Thoracic aorta (tissue), 2 donors: Measurements from ENCODE around the gene PLD5. TPM values are rescaled to one million over a fixed set of nuclear protein-coding genes. Genes with fewer than 3 reads are reported as not detected.
"Not testable (repeated sequence)": the region's sequence is repeated elsewhere in the genome, so short reads cannot be mapped to it uniquely, and the experiment has no call there.

Experiments used
- ATAC-seq: fragments of 150-250 bp; one replicate; pipeline ENCODE4 v1.8.0; 2017; ENCODE audit warnings: low read depth; ENCODE audit not compliant: insufficient number of reproducible peaks, low FRiP score
- DNase-seq: peaks from one replicate; pipeline ENCODE4 v3.0.0-alpha.2; 2020; ENCODE audit warnings: low spot score
- H3K27ac ChIP-seq, 2 donors: fragments of 200-600 bp; sonication (generic); 1 replicate in 1 of 2; 2 replicates in 1 of 2; pipeline ENCODE4 v1.5.1; 2016; ENCODE audit warnings: mild to moderate bottlenecking in 2 of 2, moderate library complexity in 2 of 2
- H3K27me3 ChIP-seq: fragments of 200-600 bp; sonication (generic); replicated peaks from 2 replicates; pipeline ENCODE4 v1.6.0; 2016; ENCODE audit warnings: mild to moderate bottlenecking; ENCODE audit not compliant: insufficient read depth
- H3K36me3 ChIP-seq: fragments of 200-600 bp; sonication (generic); one replicate; pipeline ENCODE4 v1.5.1; 2016
- H3K4me1 ChIP-seq, 2 donors: fragments of 200-600 bp; sonication (generic); 1 replicate in 1 of 2; 2 replicates in 1 of 2; pipeline versions ENCODE4 v1.5.1 to v1.6.0; 2016; ENCODE audit warnings: low read depth in 2 of 2, mild to moderate bottlenecking in 1 of 2; ENCODE audit not compliant: control insufficient read depth in 1 of 2
- H3K4me3 ChIP-seq: fragments of 200-600 bp; sonication (generic); 2 replicates; pipeline ENCODE4 v1.5.1; 2016; ENCODE audit warnings: mild to moderate bottlenecking
- H3K9me3 ChIP-seq: fragments of 200-600 bp; sonication (generic); 2 replicates; pipeline ENCODE4 v1.5.1; 2016
- total RNA-seq, 2 donors: library from RNA; depleted of rRNA; stranded (reverse); fragments of >200 nt; gene quantifications; one replicate each; pipeline versions ENCODE4 v1.1.0 to v1.2.3, GENCODE V29; 2016
- TF ChIP-seq, protein P1 (sequence below): fragments of 200-600 bp; sonication (generic); IDR thresholded peaks from one replicate; pipeline ENCODE4 v1.5.1; 2019; ENCODE audit warnings: antibody characterized with exemption

Gene PLD5
- total RNA-seq, 2 donors from 2014 or later = 12.2 to 23.9 TPM

DNA sequence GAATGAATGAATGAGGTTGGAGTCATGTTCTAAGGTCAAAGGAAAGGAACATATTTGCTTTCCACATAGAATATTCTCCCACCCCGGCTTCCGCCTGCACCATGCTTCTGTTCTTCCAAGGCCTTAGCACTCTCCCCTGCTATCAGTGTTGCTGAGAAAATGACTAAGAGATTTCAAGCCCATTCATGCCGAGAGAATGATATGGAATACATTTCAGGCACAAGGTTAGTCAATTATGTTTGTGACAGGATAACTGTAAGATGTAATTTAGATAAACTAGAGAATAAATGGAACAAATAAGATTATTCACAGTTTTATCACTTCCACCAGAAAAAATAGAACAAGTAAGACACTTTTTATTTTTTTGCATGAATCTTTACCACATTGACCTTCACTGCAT is 122.6 kb downstream of the PLD5 start:
- H3K27ac ChIP-seq = no peak overlapping the region
- H3K36me3 ChIP-seq = no peaks in the 10 kb centered on the region
- DNase-seq (no peak), ATAC-seq (no peak)
- peaks cover 0 to 14% of the 10 kb centered on the region in 2 donors for H3K4me1 ChIP-seq
- TF ChIP-seq, protein P1, sequence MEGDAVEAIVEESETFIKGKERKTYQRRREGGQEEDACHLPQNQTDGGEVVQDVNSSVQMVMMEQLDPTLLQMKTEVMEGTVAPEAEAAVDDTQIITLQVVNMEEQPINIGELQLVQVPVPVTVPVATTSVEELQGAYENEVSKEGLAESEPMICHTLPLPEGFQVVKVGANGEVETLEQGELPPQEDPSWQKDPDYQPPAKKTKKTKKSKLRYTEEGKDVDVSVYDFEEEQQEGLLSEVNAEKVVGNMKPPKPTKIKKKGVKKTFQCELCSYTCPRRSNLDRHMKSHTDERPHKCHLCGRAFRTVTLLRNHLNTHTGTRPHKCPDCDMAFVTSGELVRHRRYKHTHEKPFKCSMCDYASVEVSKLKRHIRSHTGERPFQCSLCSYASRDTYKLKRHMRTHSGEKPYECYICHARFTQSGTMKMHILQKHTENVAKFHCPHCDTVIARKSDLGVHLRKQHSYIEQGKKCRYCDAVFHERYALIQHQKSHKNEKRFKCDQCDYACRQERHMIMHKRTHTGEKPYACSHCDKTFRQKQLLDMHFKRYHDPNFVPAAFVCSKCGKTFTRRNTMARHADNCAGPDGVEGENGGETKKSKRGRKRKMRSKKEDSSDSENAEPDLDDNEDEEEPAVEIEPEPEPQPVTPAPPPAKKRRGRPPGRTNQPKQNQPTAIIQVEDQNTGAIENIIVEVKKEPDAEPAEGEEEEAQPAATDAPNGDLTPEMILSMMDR = no peak
- no peaks in the 10 kb centered on the region for H3K9me3 ChIP-seq
- no peaks in the 10 kb centered on the region for H3K27me3 ChIP-seq
- no peak overlapping the region for H3K4me3 ChIP-seq

DNA sequence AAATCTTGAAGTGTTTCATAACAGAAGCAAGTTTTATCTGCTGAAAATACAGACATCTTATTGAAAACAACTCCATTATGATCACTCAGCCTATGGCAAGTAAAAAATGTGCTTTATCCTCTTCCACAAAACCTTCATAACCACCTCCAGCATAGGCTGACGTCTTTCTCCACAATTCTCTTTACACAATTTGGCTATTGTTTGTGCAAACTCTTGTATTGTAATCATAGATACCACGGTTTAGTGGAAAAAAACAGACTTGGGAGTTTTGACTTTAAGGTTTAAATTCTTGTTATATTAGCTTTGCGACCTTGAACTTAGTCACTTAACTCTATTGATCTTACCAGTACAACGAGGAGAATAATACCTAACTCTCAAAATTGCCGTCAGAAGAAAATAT is 126.1 kb downstream of the PLD5 start:
- ATAC-seq (no peak), DNase-seq (no peak)
- no peaks in the 10 kb centered on the region for H3K27me3 ChIP-seq
- no peaks in the 10 kb centered on the region for H3K9me3 ChIP-seq
- H3K27ac ChIP-seq = no peak overlapping the region
- H3K36me3 ChIP-seq = no peaks in the 10 kb centered on the region
- TF ChIP-seq, protein P1 = no peak
- no peak overlapping the region for H3K4me3 ChIP-seq
- H3K4me1 ChIP-seq = peaks cover 0 to 7% of the 10 kb centered on the region in 2 donors

DNA sequence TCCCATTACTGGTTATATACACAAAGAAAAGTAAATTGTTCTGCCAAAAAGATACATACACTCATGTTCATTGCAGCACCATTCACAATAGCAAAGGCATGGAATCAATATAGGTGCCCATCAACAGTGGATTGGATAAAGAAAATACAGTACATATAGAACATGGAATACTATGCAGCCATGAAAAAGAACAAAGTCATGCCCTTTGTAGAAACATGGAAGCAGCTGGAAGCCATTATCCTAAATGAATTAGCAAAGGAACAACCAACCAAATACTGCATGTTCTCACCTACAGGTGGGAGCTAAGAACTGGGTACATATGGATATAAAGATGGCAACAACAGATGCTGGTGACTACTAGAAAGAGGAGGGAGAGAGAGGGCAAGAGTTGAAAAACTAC is 132.6 kb downstream of the PLD5 start:
- TF ChIP-seq, protein P1 = no peak

DNA sequence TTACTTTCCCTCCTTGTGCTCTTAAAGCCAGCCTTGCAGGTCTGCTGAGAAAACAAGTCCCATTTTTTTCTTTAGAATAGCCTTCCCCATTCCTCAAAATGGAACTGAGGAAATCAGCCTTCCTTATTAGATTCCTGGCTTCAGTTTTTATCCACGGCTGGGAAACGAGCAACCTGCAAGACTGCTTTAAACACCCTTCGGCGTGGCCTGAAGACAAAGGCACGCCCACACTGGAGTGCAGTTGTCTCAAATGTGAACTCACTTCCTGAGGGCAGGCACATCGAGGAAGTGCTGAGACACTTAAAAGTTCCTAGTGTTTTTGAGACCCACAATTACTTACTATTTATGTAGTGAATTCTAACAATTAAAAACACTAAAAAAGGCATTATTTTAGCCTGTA is 148.4 kb downstream of the PLD5 start:
- DNase-seq, H3K27me3 ChIP-seq, H3K4me3 ChIP-seq, H3K9me3 ChIP-seq, H3K36me3 ChIP-seq, H3K4me1 ChIP-seq, ATAC-seq, H3K27ac ChIP-seq: not testable (repeated sequence)

More for the DNA sequence above, 132.6 kb downstream of the PLD5 start:
- Histone ChIP-seq H3K4me3 (no peak overlapping the region), H3K36me3 (peaks cover 3% of the 10 kb centered on the region), H3K4me1 (no peaks in the 10 kb centered on the region), H3K27me3 (no peaks in the 10 kb centered on the region), H3K27ac (no peak overlapping the region), H3K9me3 (no peaks in the 10 kb centered on the region)
- no peak for ATAC-seq
- DNase-seq = no peak

DNA sequence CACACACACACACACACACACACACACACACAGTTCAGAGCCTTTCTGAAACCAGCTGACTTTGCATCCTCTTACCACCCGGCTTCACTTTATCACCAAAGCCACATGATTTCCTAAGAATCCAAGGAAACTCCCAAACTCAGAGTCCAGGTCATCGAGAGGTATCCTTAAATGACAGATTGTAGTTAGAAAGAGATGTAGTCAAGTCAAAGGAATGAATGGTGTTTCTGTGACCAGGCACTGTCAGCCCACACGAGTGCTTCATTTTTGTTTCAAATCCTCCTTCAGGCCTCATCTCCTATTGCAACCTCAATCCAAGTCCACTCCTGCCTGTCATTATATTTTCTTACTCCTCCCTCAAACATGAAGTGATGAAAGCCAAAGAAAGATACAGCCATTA is 174.1 kb downstream of the PLD5 start:
- not testable (repeated sequence) for H3K9me3 ChIP-seq, H3K36me3 ChIP-seq, H3K27me3 ChIP-seq, H3K4me1 ChIP-seq, H3K27ac ChIP-seq, ATAC-seq, DNase-seq, H3K4me3 ChIP-seq

DNA sequence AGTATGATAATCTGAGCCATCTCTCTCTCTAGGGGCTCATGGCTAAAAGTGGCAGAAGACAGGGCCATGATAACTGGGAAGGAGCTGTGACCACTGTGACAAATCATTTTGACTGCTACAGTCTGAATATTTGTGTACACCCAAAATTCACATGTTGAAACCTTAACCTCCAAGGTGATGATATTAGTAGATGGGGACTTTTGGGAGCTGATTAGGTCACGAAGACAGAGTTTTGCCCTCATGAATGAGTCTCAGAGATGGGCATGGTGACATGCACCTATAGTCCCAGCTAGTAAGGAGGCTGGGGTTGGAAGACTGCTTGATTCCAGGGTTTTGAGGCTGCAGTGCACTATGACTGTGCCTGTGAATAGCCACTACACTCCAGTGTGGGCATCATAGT is 174.9 kb downstream of the PLD5 start:
- Histone ChIP-seq H3K27ac (no peak overlapping the region), H3K36me3 (no peaks in the 10 kb centered on the region), H3K4me1 (no peaks in the 10 kb centered on the region), H3K9me3 (no peaks in the 10 kb centered on the region), H3K4me3 (no peak overlapping the region), H3K27me3 (no peaks in the 10 kb centered on the region)
- TF ChIP-seq, protein P1 = no peak
- ATAC-seq = no peak
- DNase-seq = no peak

DNA sequence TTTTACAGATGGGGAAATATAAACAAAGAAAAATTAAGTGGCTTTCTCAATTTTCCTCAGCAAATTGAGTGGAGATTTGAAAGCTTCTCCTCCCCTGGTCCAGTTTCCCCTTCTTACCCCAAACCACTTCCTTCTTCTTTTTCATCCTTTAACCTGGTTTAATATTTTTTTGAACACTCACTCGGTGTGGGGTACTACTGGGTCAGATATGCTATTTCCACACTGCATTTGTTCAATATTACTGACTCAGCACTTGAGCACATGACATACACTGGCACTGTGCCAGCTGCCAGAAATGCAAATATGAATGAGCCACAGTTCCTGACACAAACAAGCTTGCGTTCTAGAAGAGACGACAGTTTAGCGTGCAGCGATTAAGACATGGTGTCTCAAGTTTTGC is 193.6 kb downstream of the PLD5 start:
- ATAC-seq = not testable (repeated sequence)

DNA sequence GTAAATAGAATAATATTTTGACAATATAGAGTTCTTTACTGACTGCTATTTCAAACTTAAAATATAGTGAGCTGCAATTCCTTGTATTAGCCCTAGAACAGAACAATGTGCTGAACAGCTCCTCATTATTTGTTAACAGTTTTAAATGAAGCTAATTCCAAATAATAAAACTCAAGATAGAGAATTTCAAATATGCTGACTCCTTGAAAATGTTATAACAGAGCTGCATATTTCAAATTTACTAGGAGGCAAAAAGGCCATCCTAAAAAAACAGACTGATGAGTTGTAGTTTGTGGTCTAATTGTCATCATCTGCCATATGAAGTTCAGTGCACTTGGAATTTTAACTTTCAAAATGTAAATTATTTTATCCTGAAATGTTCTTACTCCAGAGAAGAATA is 197.1 kb downstream of the PLD5 start:
- H3K4me1 ChIP-seq, DNase-seq, H3K4me3 ChIP-seq, ATAC-seq, H3K9me3 ChIP-seq, H3K27ac ChIP-seq, H3K27me3 ChIP-seq, H3K36me3 ChIP-seq: not testable (repeated sequence)

More for the DNA sequence above, 193.6 kb downstream of the PLD5 start:
- not testable (repeated sequence) for DNase-seq, H3K27me3 ChIP-seq, H3K9me3 ChIP-seq, H3K4me3 ChIP-seq, H3K36me3 ChIP-seq, H3K27ac ChIP-seq, H3K4me1 ChIP-seq

DNA sequence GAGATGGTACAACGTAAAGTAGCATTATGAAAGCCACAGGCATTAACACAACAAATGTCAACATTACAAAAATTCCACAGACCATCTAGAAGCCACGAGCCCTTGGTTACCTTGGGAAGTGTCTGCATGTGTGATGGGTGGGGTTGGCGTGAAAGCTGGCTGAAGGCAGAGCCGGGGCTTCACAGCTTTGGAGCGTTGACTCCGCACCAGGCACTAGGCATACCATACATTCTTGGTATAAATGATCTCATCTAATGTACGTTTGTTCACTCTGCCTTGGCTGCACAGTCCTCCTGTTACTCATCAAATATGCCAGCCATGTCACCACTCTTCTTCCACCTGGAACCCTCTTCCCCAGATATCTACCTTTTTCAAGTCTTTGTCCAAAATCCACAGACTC is 202.5 kb downstream of the PLD5 start:
- not testable (repeated sequence) for H3K27me3 ChIP-seq, H3K4me1 ChIP-seq, H3K9me3 ChIP-seq, DNase-seq, H3K4me3 ChIP-seq, ATAC-seq, H3K36me3 ChIP-seq, H3K27ac ChIP-seq
